ENCODE results near the gene SMIM1. TPM values are rescaled to one million over a fixed set of nuclear protein-coding genes. Genes with fewer than 3 reads are reported as not detected.

SMIM1 gene
- total and polyA plus RNA-seq, 9 of the 15 experiments (the other 6 are each of a cell fraction or from before 2014, with no cell fraction given): 2.3 to 125 (median 24.3) TPM

DNA sequence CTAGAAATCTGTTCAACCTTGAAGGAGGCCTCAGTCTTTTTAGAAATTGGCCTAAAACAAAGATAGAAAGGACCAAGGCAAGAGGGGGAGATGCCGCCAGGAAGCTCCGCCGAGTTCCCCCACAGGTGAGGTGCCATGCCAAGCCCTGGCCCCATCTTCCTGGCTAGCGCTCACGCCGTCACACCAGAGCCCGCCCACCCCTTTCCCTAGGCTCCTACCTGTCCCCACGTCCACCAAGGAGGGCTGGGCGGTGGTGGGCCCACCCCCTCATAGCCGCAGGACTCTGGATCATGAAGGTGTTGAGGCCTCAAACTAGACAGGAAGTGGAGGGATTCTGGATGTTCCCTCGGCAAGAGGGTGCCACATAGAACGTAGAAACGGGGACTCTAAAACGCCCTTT lies 35.8 kb upstream of the SMIM1 start:
- no peaks in the 10 kb centered on the region for H3K27me3 ChIP-seq (ENCODE audit: control insufficient read depth in 2 of 2, insufficient read depth in 2 of 2, low read length in 2 of 2)
- BruUV-seq (replicated peaks): no TSS peak
- H2AFZ ChIP-seq (ENCODE audit: low read depth, low read length): no peak overlapping the region
- peaks cover 4% of the 10 kb centered on the region; the same call in 1 of the 2 replicates for H4K20me1 ChIP-seq (replicated peaks; ENCODE audit: control insufficient read depth, insufficient read depth, low read length)
- no peaks in the 10 kb centered on the region for H3K79me2 ChIP-seq (ENCODE audit: control insufficient read depth, insufficient read depth, low read length)
- in situ Hi-C loops (cut with MboI): no loop called here
- no peak for DNase-seq (ENCODE audit: extremely low read depth in 1 of 4, low spot score in 3 of 4)
- H3K36me3 ChIP-seq (ENCODE audit: control insufficient read depth, insufficient read depth, low read length): peaks cover 62% of the 10 kb centered on the region; the same call in 2 of the 3 replicates
- H3K9ac ChIP-seq (ENCODE audit: insufficient read depth in 1 of 2, low read depth in 2 of 2, low read length in 2 of 2): no peak overlapping the region
- H3K9me3 ChIP-seq (replicated peaks; ENCODE audit: control insufficient read depth, insufficient read depth, low read depth, low read length): no peaks in the 10 kb centered on the region
- H3K4me1 ChIP-seq (replicated peaks in 1 of 2; ENCODE audit: control insufficient read depth in 2 of 2, insufficient read depth in 2 of 2, low read length in 2 of 2): peaks cover 0 to 42% of the 10 kb centered on the region in 2 experiments; a peak in 2 of 5 replicates
- H3K9me1 ChIP-seq (ENCODE audit: control insufficient read depth, insufficient read depth, low read length): peaks cover 5% of the 10 kb centered on the region
- intact Hi-C loops (cut with micrococcal nuclease): no loop called here
- no peak overlapping the region for H3K27ac ChIP-seq (ENCODE audit: extremely low read depth, low read depth, low read length)
- ChIA-PET CTCF (ENCODE audit: low intra/inter-chr PET ratio) (no interaction called here), POLR2A (interaction anchor here (1.2 kb wide), 1 partner anchor 37 kb away, joined by 5 read pairs; no protein-coding TSS in a partner anchor)
- 82% methylated on average over 14 of the region's 14 CpGs for WGBS (ENCODE audit: insufficient coverage, low coverage, missing lambda C conversion rate)
- FAIRE-seq: no peak
- no peak overlapping the region for H3K4me2 ChIP-seq (ENCODE audit: insufficient read depth, low read length)
- ATAC-seq: no peak
- H3K4me3 ChIP-seq: no peak overlapping the region
- TF ChIP-seq, protein P1, sequence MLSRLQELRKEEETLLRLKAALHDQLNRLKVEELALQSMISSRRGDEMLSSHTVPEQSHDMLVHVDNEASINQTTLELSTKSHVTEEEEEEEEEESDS (CRISPR knock-in tag; IDR thresholded peaks at IDR 0.05): no peak
- TF ChIP-seq ZBTB1 (CRISPR knock-in tag; IDR thresholded peaks at IDR 0.05; ENCODE audit: borderline replicate concordance, low read depth): no peak
- TF ChIP-seq, protein P2, sequence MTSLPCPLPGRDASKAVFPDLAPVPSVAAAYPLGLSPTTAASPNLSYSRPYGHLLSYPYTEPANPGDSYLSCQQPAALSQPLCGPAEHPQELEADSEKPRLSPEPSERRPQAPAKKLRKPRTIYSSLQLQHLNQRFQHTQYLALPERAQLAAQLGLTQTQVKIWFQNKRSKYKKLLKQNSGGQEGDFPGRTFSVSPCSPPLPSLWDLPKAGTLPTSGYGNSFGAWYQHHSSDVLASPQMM (CRISPR knock-in tag; IDR thresholded peaks at IDR 0.05): no peak
- no peak for TF ChIP-seq ZFX (CRISPR knock-in tag; IDR thresholded peaks at IDR 0.05)
- no peak for TF ChIP-seq MTA3 (IDR thresholded peaks at IDR 0.05; ENCODE audit: borderline replicate concordance)
- TF ChIP-seq RFX1 (IDR thresholded peaks at IDR 0.05): no peak
- TF ChIP-seq, protein P3, sequence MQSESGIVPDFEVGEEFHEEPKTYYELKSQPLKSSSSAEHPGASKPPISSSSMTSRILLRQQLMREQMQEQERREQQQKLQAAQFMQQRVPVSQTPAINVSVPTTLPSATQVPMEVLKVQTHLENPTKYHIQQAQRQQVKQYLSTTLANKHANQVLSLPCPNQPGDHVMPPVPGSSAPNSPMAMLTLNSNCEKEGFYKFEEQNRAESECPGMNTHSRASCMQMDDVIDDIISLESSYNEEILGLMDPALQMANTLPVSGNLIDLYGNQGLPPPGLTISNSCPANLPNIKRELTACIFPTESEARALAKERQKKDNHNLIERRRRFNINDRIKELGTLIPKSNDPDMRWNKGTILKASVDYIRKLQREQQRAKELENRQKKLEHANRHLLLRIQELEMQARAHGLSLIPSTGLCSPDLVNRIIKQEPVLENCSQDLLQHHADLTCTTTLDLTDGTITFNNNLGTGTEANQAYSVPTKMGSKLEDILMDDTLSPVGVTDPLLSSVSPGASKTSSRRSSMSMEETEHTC (IDR thresholded peaks at IDR 0.05): no peak
- TF ChIP-seq ILF3 (IDR thresholded peaks at IDR 0.05; ENCODE audit: borderline replicate concordance): no peak
- TF ChIP-seq, protein P4, sequence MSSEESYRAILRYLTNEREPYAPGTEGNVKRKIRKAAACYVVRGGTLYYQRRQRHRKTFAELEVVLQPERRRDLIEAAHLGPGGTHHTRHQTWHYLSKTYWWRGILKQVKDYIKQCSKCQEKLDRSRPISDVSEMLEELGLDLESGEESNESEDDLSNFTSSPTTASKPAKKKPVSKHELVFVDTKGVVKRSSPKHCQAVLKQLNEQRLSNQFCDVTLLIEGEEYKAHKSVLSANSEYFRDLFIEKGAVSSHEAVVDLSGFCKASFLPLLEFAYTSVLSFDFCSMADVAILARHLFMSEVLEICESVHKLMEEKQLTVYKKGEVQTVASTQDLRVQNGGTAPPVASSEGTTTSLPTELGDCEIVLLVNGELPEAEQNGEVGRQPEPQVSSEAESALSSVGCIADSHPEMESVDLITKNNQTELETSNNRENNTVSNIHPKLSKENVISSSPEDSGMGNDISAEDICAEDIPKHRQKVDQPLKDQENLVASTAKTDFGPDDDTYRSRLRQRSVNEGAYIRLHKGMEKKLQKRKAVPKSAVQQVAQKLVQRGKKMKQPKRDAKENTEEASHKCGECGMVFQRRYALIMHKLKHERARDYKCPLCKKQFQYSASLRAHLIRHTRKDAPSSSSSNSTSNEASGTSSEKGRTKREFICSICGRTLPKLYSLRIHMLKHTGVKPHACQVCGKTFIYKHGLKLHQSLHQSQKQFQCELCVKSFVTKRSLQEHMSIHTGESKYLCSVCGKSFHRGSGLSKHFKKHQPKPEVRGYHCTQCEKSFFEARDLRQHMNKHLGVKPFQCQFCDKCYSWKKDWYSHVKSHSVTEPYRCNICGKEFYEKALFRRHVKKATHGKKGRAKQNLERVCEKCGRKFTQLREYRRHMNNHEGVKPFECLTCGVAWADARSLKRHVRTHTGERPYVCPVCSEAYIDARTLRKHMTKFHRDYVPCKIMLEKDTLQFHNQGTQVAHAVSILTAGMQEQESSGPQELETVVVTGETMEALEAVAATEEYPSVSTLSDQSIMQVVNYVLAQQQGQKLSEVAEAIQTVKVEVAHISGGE (CRISPR knock-in tag; IDR thresholded peaks at IDR 0.05): no peak
- TF ChIP-seq ZNF263 (CRISPR knock-in tag; IDR thresholded peaks at IDR 0.05; ENCODE audit: borderline replicate concordance): no peak
- TF ChIP-seq, protein P5, sequence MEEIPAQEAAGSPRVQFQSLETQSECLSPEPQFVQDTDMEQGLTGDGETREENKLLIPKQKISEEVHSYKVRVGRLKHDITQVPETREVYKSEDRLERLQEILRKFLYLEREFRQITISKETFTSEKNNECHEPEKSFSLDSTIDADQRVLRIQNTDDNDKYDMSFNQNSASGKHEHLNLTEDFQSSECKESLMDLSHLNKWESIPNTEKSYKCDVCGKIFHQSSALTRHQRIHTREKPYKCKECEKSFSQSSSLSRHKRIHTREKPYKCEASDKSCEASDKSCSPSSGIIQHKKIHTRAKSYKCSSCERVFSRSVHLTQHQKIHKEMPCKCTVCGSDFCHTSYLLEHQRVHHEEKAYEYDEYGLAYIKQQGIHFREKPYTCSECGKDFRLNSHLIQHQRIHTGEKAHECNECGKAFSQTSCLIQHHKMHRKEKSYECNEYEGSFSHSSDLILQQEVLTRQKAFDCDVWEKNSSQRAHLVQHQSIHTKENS (CRISPR knock-in tag; IDR thresholded peaks at IDR 0.05): no peak
- TF ChIP-seq ERF (CRISPR knock-in tag; IDR thresholded peaks at IDR 0.05): no peak
- TF ChIP-seq, protein P6, sequence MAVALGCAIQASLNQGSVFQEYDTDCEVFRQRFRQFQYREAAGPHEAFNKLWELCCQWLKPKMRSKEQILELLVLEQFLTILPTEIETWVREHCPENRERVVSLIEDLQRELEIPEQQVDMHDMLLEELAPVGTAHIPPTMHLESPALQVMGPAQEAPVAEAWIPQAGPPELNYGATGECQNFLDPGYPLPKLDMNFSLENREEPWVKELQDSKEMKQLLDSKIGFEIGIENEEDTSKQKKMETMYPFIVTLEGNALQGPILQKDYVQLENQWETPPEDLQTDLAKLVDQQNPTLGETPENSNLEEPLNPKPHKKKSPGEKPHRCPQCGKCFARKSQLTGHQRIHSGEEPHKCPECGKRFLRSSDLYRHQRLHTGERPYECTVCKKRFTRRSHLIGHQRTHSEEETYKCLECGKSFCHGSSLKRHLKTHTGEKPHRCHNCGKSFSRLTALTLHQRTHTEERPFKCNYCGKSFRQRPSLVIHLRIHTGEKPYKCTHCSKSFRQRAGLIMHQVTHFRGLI (CRISPR knock-in tag; IDR thresholded peaks at IDR 0.05): no peak
- TF ChIP-seq GATA2 (CRISPR knock-in tag; IDR thresholded peaks at IDR 0.05): no peak
